Middle frontal gyrus (tissue), 1 donor: ENCODE results near the gene PRMT1.

Experiments used
- DNase-seq: peaks from one replicate; pipeline ENCODE4 v3.0.0-alpha.2; 2015; ENCODE audit warnings: low spot score; ENCODE audit errors: extremely low spot score

The PRMT1 gene

GRCh38 chr19:49667473-49667872 lies 9.6 kb upstream of the PRMT1 start:
- no peak for DNase-seq

GRCh38 chr19:49669516-49669915 lies 7.6 kb upstream of the PRMT1 start:
- no peak for DNase-seq

GRCh38 chr19:49672131-49672919 lies 4.7 kb upstream of the PRMT1 start:
- peak; percentile 40 for DNase-seq

GRCh38 chr19:49676136-49676783 lies 811 bp upstream of the PRMT1 start:
- peak; percentile 48 for DNase-seq

- DNase-seq: peak; percentile 100
Observed at GRCh38 chr19:49676784-49677230, 264 bp upstream of the PRMT1 start.

GRCh38 chr19:49677901-49678674 lies 1.0 kb downstream of the PRMT1 start:
- DNase-seq: no peak

GRCh38 chr19:49678985-49679770 lies 2.1 kb downstream of the PRMT1 start:
- DNase-seq: no peak

- DNase-seq: no peak
Observed at GRCh38 chr19:49679771-49680413, 2.8 kb downstream of the PRMT1 start.

- peak; percentile 73 for DNase-seq
Observed at GRCh38 chr19:49680421-49681351, 3.6 kb downstream of the PRMT1 start.

- DNase-seq: no peak
Observed at GRCh38 chr19:49681830-49682229, 4.8 kb downstream of the PRMT1 start.

GRCh38 chr19:49682274-49682673 lies 5.2 kb downstream of the PRMT1 start:
- no peak for DNase-seq

- DNase-seq: no peak
Observed at GRCh38 chr19:49683814-49684250, 6.8 kb downstream of the PRMT1 start.

- DNase-seq: no peak
Observed at GRCh38 chr19:49684251-49684982, 7.3 kb downstream of the PRMT1 start.

- DNase-seq: no peak
Observed at GRCh38 chr19:49684983-49685553, 8.0 kb downstream of the PRMT1 start.

- DNase-seq: no peak
Observed at GRCh38 chr19:49685845-49686332, 8.8 kb downstream of the PRMT1 start.

GRCh38 chr19:49686503-49687088 lies 9.5 kb downstream of the PRMT1 start:
- no peak for DNase-seq

- no peak for DNase-seq
Observed at GRCh38 chr19:49687150-49687549, 10.1 kb downstream of the PRMT1 start.
